WERI-Rb-1 (cell line): ENCODE results near the gene PCOLCE2.

ENCODE experiments used
- DNase-seq: peaks from one replicate; pipeline ENCODE4 v3.0.0-alpha.2; 2020
- H3K27ac ChIP-seq: fragments of 250-450 bp; sonication (Bioruptor Pico); 2 replicates; pipeline ENCODE4 v1.5.1; 2020; ENCODE audit warnings: mild to moderate bottlenecking, moderate library complexity
- H3K27me3 ChIP-seq: fragments of 250-450 bp; sonication (Bioruptor Pico); 2 replicates; pipeline ENCODE4 v1.5.1; 2021; ENCODE audit warnings: mild to moderate bottlenecking, low read depth, moderate library complexity; ENCODE audit not compliant: insufficient read depth, severe bottlenecking
- H3K36me3 ChIP-seq: fragments of 250-450 bp; sonication (Bioruptor Pico); 2 replicates; pipeline ENCODE4 v1.5.1; 2020; ENCODE audit warnings: mild to moderate bottlenecking, moderate library complexity
- H3K4me3 ChIP-seq: 2 replicates; pipeline ENCODE4 v1.5.1; 2011; ENCODE audit warnings: low read depth, mild to moderate bottlenecking, control low read depth, low read length
- H3K9me3 ChIP-seq: fragments of 250-450 bp; sonication (Bioruptor Pico); 2 replicates; pipeline ENCODE4 v1.5.1; 2021; ENCODE audit warnings: mild to moderate bottlenecking, moderate library complexity; ENCODE audit not compliant: severe bottlenecking
- CTCF ChIP-seq: IDR thresholded peaks from 2 replicates; pipeline ENCODE4 v1.5.1; 2011; ENCODE audit warnings: low read depth, mild to moderate bottlenecking, control low read depth, inconsistent platforms, low read length

Gene PCOLCE2

GRCh38 chr3:142898346-142899213 lies 9.7 kb upstream of the PCOLCE2 start:
- no peaks in the 10 kb centered on the region for H3K9me3 ChIP-seq
- H3K27ac ChIP-seq, result no peak overlapping the region
- no peak for TF ChIP-seq CTCF
- no peaks in the 10 kb centered on the region for H3K36me3 ChIP-seq
- no peak for DNase-seq
- H3K27me3 ChIP-seq, result no peaks in the 10 kb centered on the region
- no peak overlapping the region for H3K4me3 ChIP-seq

GRCh38 chr3:142897807-142898206 lies 8.9 kb upstream of the PCOLCE2 start:
- DNase-seq, result no peak
- TF ChIP-seq CTCF, result no peak
- no peaks in the 10 kb centered on the region for H3K9me3 ChIP-seq
- H3K27ac ChIP-seq, result no peak overlapping the region
- no peak overlapping the region for H3K4me3 ChIP-seq
- no peaks in the 10 kb centered on the region for H3K27me3 ChIP-seq
- no peaks in the 10 kb centered on the region for H3K36me3 ChIP-seq

GRCh38 chr3:142896996-142897395 lies 8.1 kb upstream of the PCOLCE2 start:
- no peak for DNase-seq
- Histone ChIP-seq H3K27ac (no peak overlapping the region), H3K4me3 (no peak overlapping the region), H3K27me3 (no peaks in the 10 kb centered on the region), H3K36me3 (no peaks in the 10 kb centered on the region), H3K9me3 (no peaks in the 10 kb centered on the region)
- TF ChIP-seq CTCF, result no peak

- no peaks in the 10 kb centered on the region for H3K27me3 ChIP-seq
- H3K27ac ChIP-seq, result no peak overlapping the region
Observed at GRCh38 chr3:142896201-142896755, 7.4 kb upstream of the PCOLCE2 start.

GRCh38 chr3:142894493-142894892 lies 5.6 kb upstream of the PCOLCE2 start:
- TF ChIP-seq CTCF, result no peak

More at GRCh38 chr3:142896201-142896755, 7.4 kb upstream of the PCOLCE2 start:
- Histone ChIP-seq H3K9me3 (no peaks in the 10 kb centered on the region), H3K4me3 (no peak overlapping the region), H3K36me3 (no peaks in the 10 kb centered on the region)
- no peak for DNase-seq
- no peak for TF ChIP-seq CTCF

More at GRCh38 chr3:142894493-142894892, 5.6 kb upstream of the PCOLCE2 start:
- Histone ChIP-seq H3K4me3 (no peak overlapping the region), H3K27ac (no peak overlapping the region), H3K27me3 (no peaks in the 10 kb centered on the region), H3K9me3 (no peaks in the 10 kb centered on the region), H3K36me3 (no peaks in the 10 kb centered on the region)
- DNase-seq, result no peak
